ENCODE measurements around the gene MROH7.

The MROH7 gene

GRCh38 chr1:54709547-54710292 lies 68.1 kb downstream of the MROH7 start:
- H3K27ac ChIP-seq (ENCODE audit: low read depth, low read length): no peak overlapping the region
- H3K27me3 ChIP-seq (ENCODE audit: control insufficient read depth in 1 of 2, insufficient read depth in 2 of 2, low read length in 2 of 2): no peaks in the 10 kb centered on the region
- no peak overlapping the region for H3K4me3 ChIP-seq (ENCODE audit: low read depth in 1 of 2, low read length in 2 of 2)
- H3K4me1 ChIP-seq (ENCODE audit: control insufficient read depth in 1 of 2, insufficient read depth in 2 of 2, low read length in 2 of 2): no peaks in the 10 kb centered on the region
- H3K9ac ChIP-seq (ENCODE audit: low read depth in 1 of 2, low read length in 2 of 2): no peak overlapping the region
- H3K36me3 ChIP-seq (ENCODE audit: control insufficient read depth in 1 of 2, insufficient read depth in 2 of 2, low read length in 2 of 2): no peaks in the 10 kb centered on the region
- no peaks in the 10 kb centered on the region for H3K9me3 ChIP-seq (ENCODE audit: control insufficient read depth in 1 of 2, low read length in 2 of 2)

- no peak overlapping the region for H3K27ac ChIP-seq (ENCODE audit: low read depth, low read length)
- H3K4me1 ChIP-seq (ENCODE audit: control insufficient read depth in 1 of 2, insufficient read depth in 2 of 2, low read length in 2 of 2): peaks cover 0 to 5% of the 10 kb centered on the region in 2 donors
- H3K4me3 ChIP-seq (ENCODE audit: low read depth in 1 of 2, low read length in 2 of 2): no peak overlapping the region
- H3K27me3 ChIP-seq (ENCODE audit: control insufficient read depth in 1 of 2, insufficient read depth in 2 of 2, low read length in 2 of 2): no peaks in the 10 kb centered on the region
- H3K9me3 ChIP-seq (ENCODE audit: control insufficient read depth in 1 of 2, low read length in 2 of 2): no peaks in the 10 kb centered on the region
- H3K9ac ChIP-seq (ENCODE audit: low read depth in 1 of 2, low read length in 2 of 2): no peak overlapping the region
- no peaks in the 10 kb centered on the region for H3K36me3 ChIP-seq (ENCODE audit: control insufficient read depth in 1 of 2, insufficient read depth in 2 of 2, low read length in 2 of 2)
Measured at GRCh38 chr1:54710434-54710833, 68.8 kb downstream of the MROH7 start.

- H3K36me3 ChIP-seq (ENCODE audit: control insufficient read depth in 1 of 2, insufficient read depth in 2 of 2, low read length in 2 of 2): no peaks in the 10 kb centered on the region
- H3K9me3 ChIP-seq (ENCODE audit: control insufficient read depth in 1 of 2, low read length in 2 of 2): no peaks in the 10 kb centered on the region
- H3K9ac ChIP-seq (ENCODE audit: low read depth in 1 of 2, low read length in 2 of 2): no peak overlapping the region
- no peaks in the 10 kb centered on the region for H3K27me3 ChIP-seq (ENCODE audit: control insufficient read depth in 1 of 2, insufficient read depth in 2 of 2, low read length in 2 of 2)
- H3K4me1 ChIP-seq (ENCODE audit: control insufficient read depth in 1 of 2, insufficient read depth in 2 of 2, low read length in 2 of 2): peaks cover 0 to 5% of the 10 kb centered on the region in 2 donors
- H3K4me3 ChIP-seq (ENCODE audit: low read depth in 1 of 2, low read length in 2 of 2): no peak overlapping the region
- H3K27ac ChIP-seq (ENCODE audit: low read depth, low read length): no peak overlapping the region
Measured at GRCh38 chr1:54710841-54711240, 69.3 kb downstream of the MROH7 start.

GRCh38 chr1:54711536-54711935 lies 70.0 kb downstream of the MROH7 start:
- Histone ChIP-seq H3K4me1 (ENCODE audit: control insufficient read depth in 1 of 2, insufficient read depth in 2 of 2, low read length in 2 of 2) (peaks cover 4 to 10% of the 10 kb centered on the region in 2 donors), H3K27ac (ENCODE audit: low read depth, low read length) (no peak overlapping the region), H3K27me3 (ENCODE audit: control insufficient read depth in 1 of 2, insufficient read depth in 2 of 2, low read length in 2 of 2) (no peaks in the 10 kb centered on the region), H3K36me3 (ENCODE audit: control insufficient read depth in 1 of 2, insufficient read depth in 2 of 2, low read length in 2 of 2) (no peaks in the 10 kb centered on the region), H3K9me3 (ENCODE audit: control insufficient read depth in 1 of 2, low read length in 2 of 2) (no peaks in the 10 kb centered on the region), H3K9ac (ENCODE audit: low read depth in 1 of 2, low read length in 2 of 2) (no peak overlapping the region), H3K4me3 (ENCODE audit: low read depth in 1 of 2, low read length in 2 of 2) (no peak overlapping the region)

GRCh38 chr1:54714881-54715492 lies 73.4 kb downstream of the MROH7 start:
- Histone ChIP-seq H3K9ac (ENCODE audit: low read depth in 1 of 2, low read length in 2 of 2) (peak overlapping the region; percentile 38 to 76), H3K4me1 (ENCODE audit: control insufficient read depth in 1 of 2, insufficient read depth in 2 of 2, low read length in 2 of 2) (peaks cover 11 to 14% of the 10 kb centered on the region in 2 donors), H3K27me3 (ENCODE audit: control insufficient read depth in 1 of 2, insufficient read depth in 2 of 2, low read length in 2 of 2) (no peaks in the 10 kb centered on the region), H3K27ac (ENCODE audit: low read depth, low read length) (no peak overlapping the region), H3K36me3 (ENCODE audit: control insufficient read depth in 1 of 2, insufficient read depth in 2 of 2, low read length in 2 of 2) (peaks cover 0 to 17% of the 10 kb centered on the region in 2 donors), H3K4me3 (ENCODE audit: low read depth in 1 of 2, low read length in 2 of 2) (peak overlapping the region; percentile 91 to 99), H3K9me3 (ENCODE audit: control insufficient read depth in 1 of 2, low read length in 2 of 2) (no peaks in the 10 kb centered on the region)

GRCh38 chr1:54715493-54716298 lies 74.1 kb downstream of the MROH7 start, which contains the start of gene TTC4:
Gene TTC4, plus strand, starts transcription at chr1:54715861. Its CDS starts 48 bp downstream, at chr1:54715909.
- Histone ChIP-seq H3K9me3 (ENCODE audit: control insufficient read depth in 1 of 2, low read length in 2 of 2) (no peaks in the 10 kb centered on the region), H3K36me3 (ENCODE audit: control insufficient read depth in 1 of 2, insufficient read depth in 2 of 2, low read length in 2 of 2) (peaks cover 0 to 20% of the 10 kb centered on the region in 2 donors), H3K4me1 (ENCODE audit: control insufficient read depth in 1 of 2, insufficient read depth in 2 of 2, low read length in 2 of 2) (peaks cover 11 to 14% of the 10 kb centered on the region in 2 donors), H3K9ac (ENCODE audit: low read depth in 1 of 2, low read length in 2 of 2) (peak within 1 kb of the TSS; percentile 76 to 80), H3K27me3 (ENCODE audit: control insufficient read depth in 1 of 2, insufficient read depth in 2 of 2, low read length in 2 of 2) (no peaks in the 10 kb centered on the region), H3K4me3 (ENCODE audit: low read depth in 1 of 2, low read length in 2 of 2) (peak within 1 kb of the TSS; percentile 91 to 99), H3K27ac (ENCODE audit: low read depth, low read length) (no peak within 1 kb of the TSS)

- no peak overlapping the region for H3K27ac ChIP-seq (ENCODE audit: low read depth, low read length)
Measured at GRCh38 chr1:54716299-54717047, 74.9 kb downstream of the MROH7 start.

GRCh38 chr1:54721719-54722118 lies 80.1 kb downstream of the MROH7 start:
- H3K36me3 ChIP-seq (ENCODE audit: control insufficient read depth in 1 of 2, insufficient read depth in 2 of 2, low read length in 2 of 2): peaks cover 22 to 72% of the 10 kb centered on the region in 2 donors

More at GRCh38 chr1:54716299-54717047, 74.9 kb downstream of the MROH7 start:
- Histone ChIP-seq H3K9ac (ENCODE audit: low read depth in 1 of 2, low read length in 2 of 2) (peak overlapping the region; percentile 76 to 80), H3K4me3 (ENCODE audit: low read depth in 1 of 2, low read length in 2 of 2) (peak overlapping the region; percentile 91 to 99), H3K4me1 (ENCODE audit: control insufficient read depth in 1 of 2, insufficient read depth in 2 of 2, low read length in 2 of 2) (peaks cover 11 to 14% of the 10 kb centered on the region in 2 donors), H3K9me3 (ENCODE audit: control insufficient read depth in 1 of 2, low read length in 2 of 2) (no peaks in the 10 kb centered on the region), H3K36me3 (ENCODE audit: control insufficient read depth in 1 of 2, insufficient read depth in 2 of 2, low read length in 2 of 2) (peaks cover 0 to 25% of the 10 kb centered on the region in 2 donors), H3K27me3 (ENCODE audit: control insufficient read depth in 1 of 2, insufficient read depth in 2 of 2, low read length in 2 of 2) (no peaks in the 10 kb centered on the region)

GRCh38 chr1:54723985-54724384 lies 82.4 kb downstream of the MROH7 start:
- Histone ChIP-seq H3K4me1 (ENCODE audit: control insufficient read depth in 1 of 2, insufficient read depth in 2 of 2, low read length in 2 of 2) (no peaks in the 10 kb centered on the region), H3K9me3 (ENCODE audit: control insufficient read depth in 1 of 2, low read length in 2 of 2) (no peaks in the 10 kb centered on the region), H3K27me3 (ENCODE audit: control insufficient read depth in 1 of 2, insufficient read depth in 2 of 2, low read length in 2 of 2) (no peaks in the 10 kb centered on the region), H3K4me3 (ENCODE audit: low read depth in 1 of 2, low read length in 2 of 2) (no peak overlapping the region), H3K36me3 (ENCODE audit: control insufficient read depth in 1 of 2, insufficient read depth in 2 of 2, low read length in 2 of 2) (peaks cover 29 to 85% of the 10 kb centered on the region in 2 donors), H3K27ac (ENCODE audit: low read depth, low read length) (no peak overlapping the region), H3K9ac (ENCODE audit: low read depth in 1 of 2, low read length in 2 of 2) (no peak overlapping the region)

More at GRCh38 chr1:54721719-54722118, 80.1 kb downstream of the MROH7 start:
- Histone ChIP-seq H3K9me3 (ENCODE audit: control insufficient read depth in 1 of 2, low read length in 2 of 2) (no peaks in the 10 kb centered on the region), H3K9ac (ENCODE audit: low read depth in 1 of 2, low read length in 2 of 2) (no peak overlapping the region), H3K27ac (ENCODE audit: low read depth, low read length) (no peak overlapping the region), H3K27me3 (ENCODE audit: control insufficient read depth in 1 of 2, insufficient read depth in 2 of 2, low read length in 2 of 2) (no peaks in the 10 kb centered on the region), H3K4me1 (ENCODE audit: control insufficient read depth in 1 of 2, insufficient read depth in 2 of 2, low read length in 2 of 2) (peaks cover 2 to 5% of the 10 kb centered on the region in 2 donors), H3K4me3 (ENCODE audit: low read depth in 1 of 2, low read length in 2 of 2) (no peak overlapping the region)
